HG03159 (cell line): Measurements from ENCODE around the gene EBF3.

Experiments used
- ATAC-seq: cut with Tn5 transposase; IDR thresholded peaks from one replicate; pipeline ENCODE4 v1.9.1; 2021; ENCODE audit warnings: mild to moderate bottlenecking, moderate library complexity; ENCODE audit not compliant: unreplicated experiment

Gene EBF3

GRCh38 chr10:129894698-129895097 is 69.4 kb downstream of the EBF3 start:
- no peak for ATAC-seq

DNA sequence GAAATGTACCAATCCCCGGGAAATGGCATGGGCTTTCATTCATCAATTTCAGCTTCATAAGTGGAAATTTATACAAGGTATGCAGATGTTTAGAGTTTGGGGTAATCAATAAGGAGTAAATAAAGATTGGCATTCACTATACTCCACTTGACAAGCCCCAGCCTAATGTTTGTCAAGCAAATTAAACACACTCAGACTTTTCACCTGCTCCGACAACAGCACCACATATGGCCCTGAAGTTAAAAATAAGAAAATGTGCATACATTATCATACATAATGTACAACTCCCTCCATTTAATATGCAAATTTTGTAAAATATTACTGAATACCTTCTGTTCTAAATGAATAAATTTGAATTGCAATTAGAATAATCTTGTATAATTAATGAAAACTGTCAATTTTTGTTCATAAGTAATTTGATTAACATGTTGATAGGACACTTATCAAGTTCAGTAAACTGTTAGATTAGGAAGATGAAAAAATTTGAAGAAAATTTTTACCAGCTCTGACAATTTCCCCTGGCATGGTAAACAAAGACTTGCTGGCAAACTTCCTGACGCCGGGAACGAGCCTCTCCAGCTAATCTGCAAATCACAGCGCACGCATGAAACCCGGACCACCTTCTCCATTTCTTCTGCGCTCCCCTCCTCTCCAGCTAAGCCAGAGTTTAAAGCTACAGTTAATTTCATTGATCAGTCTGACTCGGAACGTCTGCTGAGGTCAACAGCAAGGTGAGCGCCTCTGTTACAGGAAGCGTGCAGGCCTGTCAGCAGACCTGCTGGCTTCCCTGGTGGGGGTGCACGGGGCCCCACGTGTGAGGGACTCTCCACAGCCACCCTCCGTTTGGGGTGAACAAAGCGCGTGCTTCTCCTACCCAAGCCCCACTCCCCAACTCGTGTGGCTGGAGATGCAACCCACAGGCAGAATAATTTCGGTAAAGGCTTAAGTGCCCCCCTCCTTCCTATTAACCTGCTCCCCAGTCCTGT is 70.7 kb downstream of the EBF3 start:
- ATAC-seq, result no peak

- no peak for ATAC-seq
Measured at GRCh38 chr10:129892548-129893052, 71.5 kb downstream of the EBF3 start.

DNA sequence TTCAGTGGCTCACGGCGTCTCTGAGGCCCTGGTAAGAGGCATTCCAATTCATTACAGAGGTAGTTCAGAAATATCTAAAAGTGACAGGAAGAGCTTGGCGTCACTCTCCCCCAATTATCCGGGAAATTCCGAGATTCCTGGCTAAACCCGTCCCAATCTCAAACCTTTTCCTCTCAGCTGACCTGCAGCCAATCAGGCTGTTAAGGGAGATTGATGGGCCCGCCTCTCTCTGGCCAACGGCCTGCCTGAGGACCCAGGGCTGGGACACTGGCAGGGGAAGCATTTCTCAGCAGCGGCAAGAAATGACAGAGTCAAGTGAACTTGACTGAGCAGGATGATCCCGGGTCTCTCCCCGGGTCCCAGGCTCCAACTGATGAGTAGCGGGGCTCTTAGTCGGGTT is 72.3 kb downstream of the EBF3 start:
- ATAC-seq, result no peak

DNA sequence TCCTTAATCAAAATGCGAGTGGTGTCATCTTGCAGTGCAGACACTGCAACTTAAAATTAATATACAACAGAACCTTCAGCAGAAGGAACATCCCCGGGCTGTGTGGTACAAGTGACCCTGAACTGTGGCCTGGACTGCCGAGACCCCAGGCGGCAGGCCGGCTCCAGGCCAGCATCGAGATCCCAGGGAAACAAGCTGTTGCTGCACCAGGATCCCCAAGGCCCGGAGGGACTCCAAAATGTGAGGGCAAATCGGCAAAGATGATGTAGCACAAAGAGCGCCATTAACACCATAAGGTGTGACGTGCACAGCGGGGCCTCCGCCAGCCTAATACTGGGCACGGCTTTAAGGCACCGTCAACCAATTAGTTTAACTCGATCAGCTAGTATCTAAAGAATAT is 73.9 kb downstream of the EBF3 start:
- ATAC-seq, result no peak

DNA sequence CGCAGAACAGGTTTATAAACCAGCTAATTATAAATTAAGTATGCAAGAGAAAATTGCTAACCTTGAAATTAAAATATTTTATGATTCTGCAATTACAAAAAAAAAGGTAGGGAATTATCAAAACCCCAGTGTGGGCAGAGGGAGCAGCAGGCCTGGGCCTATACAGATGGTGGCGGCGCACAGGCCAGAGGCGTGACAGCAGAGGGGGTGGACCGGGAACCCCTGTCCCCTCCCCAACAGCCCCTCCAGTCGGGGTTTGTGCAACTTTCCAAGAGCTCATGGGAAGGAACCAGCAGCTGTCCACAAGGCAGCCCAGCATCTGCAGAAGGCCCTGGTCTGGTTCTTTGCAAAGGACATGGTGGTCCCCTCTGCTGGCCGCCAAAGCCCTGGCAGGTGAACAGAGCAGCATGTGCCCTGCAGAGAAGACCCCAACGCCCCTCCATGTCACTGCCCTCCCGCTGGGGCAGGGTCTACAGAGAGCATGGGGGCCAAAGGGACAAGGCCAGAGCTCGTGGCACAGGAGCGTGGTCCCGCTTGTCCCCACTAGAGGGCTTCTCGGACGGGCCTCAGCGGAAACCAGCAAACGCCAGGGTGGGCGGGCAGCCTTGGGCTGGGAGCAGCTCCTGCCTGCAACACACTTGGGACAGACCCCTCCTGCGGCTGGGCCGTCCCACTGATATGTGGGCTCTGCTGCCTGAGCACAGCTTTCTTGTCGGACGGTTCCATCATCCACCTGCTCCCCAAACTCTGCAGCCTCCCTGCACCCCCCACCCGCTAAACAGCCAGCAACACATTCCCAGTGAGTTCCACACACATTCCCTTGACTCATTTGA is 75.1 kb downstream of the EBF3 start:
- peak; percentile 87 for ATAC-seq

GRCh38 chr10:129887986-129888783 is 75.9 kb downstream of the EBF3 start:
- no peak for ATAC-seq

GRCh38 chr10:129887381-129887905 is 76.6 kb downstream of the EBF3 start:
- ATAC-seq, result no peak

- no peak for ATAC-seq
Measured at GRCh38 chr10:129886263-129886662, 77.8 kb downstream of the EBF3 start.

GRCh38 chr10:129885526-129885925 is 78.5 kb downstream of the EBF3 start:
- ATAC-seq, result no peak

- no peak for ATAC-seq
Measured at GRCh38 chr10:129884398-129885078, 79.5 kb downstream of the EBF3 start.

GRCh38 chr10:129883626-129884397 is 80.3 kb downstream of the EBF3 start:
- ATAC-seq, result no peak

DNA sequence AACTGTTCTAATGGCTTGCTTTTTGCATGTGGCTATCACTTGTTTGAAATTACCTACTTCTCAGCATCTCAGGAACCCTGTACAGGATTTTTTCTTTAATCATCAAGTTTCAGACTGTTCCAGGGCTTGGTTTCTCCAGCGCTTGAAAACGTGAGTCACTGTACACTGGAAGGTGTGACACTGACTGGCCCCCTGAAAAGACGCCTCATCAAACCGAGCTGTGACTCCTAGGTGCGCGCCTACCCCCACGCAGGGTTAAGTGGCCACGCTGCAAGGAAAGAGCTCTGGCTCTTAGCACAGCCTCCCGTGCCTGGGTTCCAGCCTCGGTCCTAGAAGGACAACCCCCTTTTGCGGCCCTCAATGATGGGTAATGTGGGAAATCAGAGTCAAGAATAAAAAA is 81.0 kb downstream of the EBF3 start:
- no peak for ATAC-seq

DNA sequence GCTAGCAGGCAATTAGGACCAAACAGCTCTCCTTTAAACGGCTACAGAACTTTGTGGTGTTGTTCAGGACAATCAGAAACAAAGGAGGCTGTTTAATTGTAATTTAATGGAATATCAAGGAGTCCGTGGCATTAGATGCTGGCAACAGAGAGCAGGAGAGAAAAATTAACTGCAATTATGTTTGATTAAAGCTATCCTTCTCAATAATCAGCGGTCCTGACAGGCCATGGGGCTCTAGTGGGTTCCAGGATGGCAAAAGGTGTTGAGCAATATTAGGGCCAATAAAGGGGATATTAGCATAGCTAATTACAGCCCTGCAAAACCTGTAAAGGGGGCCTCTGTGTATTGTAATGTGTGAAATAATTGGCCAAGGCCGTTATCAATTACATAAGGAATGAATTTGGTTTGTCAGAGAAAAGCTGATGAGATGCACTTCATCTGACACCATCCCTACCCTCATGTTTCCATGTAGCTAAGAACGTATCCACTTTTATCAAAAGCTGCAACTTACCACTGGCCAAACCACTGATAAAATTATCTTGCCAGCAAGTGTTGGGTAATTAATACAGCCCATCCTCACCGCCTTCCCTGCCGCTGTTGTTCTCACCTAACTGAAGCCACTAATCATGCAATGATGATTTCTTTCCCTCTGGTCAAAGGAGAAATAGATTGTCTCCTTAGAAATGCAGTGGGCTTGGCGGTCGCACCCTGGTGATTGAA is 81.6 kb downstream of the EBF3 start:
- no peak for ATAC-seq

DNA sequence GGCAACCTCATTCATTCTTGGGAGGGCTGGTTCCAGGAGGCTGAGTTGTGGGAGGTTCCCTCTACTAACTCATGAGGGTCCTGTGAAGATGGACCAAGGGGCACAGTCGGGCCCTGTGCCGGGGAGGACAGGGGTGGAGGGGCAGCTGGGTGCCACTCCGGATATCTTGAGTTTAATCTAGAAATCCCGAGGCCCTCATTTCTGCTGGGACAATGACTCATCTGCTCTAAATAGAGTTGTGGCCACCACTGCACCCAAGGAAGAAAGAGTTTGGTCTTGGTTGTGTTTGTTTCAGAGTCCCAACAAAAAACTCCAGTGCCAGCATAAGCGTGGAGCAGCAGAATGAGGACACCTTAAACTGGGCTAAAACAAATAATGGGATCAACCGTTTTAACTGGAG is 82.4 kb downstream of the EBF3 start:
- no peak for ATAC-seq

GRCh38 chr10:129880191-129880870 is 83.7 kb downstream of the EBF3 start:
- no peak for ATAC-seq

GRCh38 chr10:129879655-129880054 is 84.4 kb downstream of the EBF3 start:
- no peak for ATAC-seq

- no peak for ATAC-seq
Measured at GRCh38 chr10:129878835-129879234, 85.2 kb downstream of the EBF3 start.
